GM12892 (cell line): ENCODE data around the gene LRFN2.

Experiments used
- POLR2A ChIP-seq: IDR thresholded peaks from 2 replicates; pipeline ENCODE4 v1.6.1; 2011; ENCODE audit warnings: low read depth, low read length, control low read depth
- POLR2AphosphoS5 ChIP-seq: IDR thresholded peaks from 2 replicates; pipeline ENCODE4 v1.6.1; 2011; ENCODE audit warnings: low read depth, low read length, control low read depth
- TAF1 ChIP-seq: IDR thresholded peaks from 2 replicates; pipeline ENCODE4 v1.6.1; 2011; ENCODE audit warnings: low read depth, mild to moderate bottlenecking, control low read depth, low read length, borderline replicate concordance

DNA sequence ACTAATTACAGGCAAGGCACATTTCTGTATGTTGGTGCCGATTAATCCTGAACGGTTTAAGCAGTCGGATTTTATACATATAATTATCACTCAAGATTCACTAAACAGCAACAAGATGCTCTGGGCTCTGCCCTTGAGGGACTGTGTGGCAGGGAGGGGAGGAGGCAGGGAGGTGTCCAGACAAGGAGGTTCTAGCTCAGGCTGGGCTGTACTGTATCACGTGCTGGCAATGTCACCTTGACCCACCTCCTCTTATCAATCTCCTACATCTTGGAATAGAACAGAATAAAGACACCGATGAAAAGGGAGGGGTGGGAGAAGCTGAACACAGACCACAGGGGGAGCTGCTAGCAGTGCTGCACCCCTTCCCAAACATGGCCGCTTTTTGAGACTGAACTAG, 65.7 kb downstream of the LRFN2 start:
- TF ChIP-seq POLR2A = no peak
- no peak for TF ChIP-seq TAF1
- no peak for TF ChIP-seq POLR2AphosphoS5
